ENCODE results near the gene ITPK1.
"Not testable (repeated sequence)": the region's sequence is repeated elsewhere in the genome, so short reads cannot be mapped to it uniquely, and the experiment has no call there.

Gene ITPK1

GRCh38 chr14:93114068-93114710 is 1.5 kb downstream of the ITPK1 start:
- no peak for TF ChIP-seq EZH2phosphoT487 (IDR thresholded peaks at IDR 0.05; ENCODE audit: low read depth)
- TF ChIP-seq CTCF (IDR thresholded peaks at IDR 0.05; ENCODE audit: low read depth, low read length) = no peak
- no peak overlapping the region for H3K27ac ChIP-seq (ENCODE audit: low read length)
- peak overlapping the region; percentile 78 for H3K4me3 ChIP-seq (ENCODE audit: low read length)
- no peak overlapping the region for H2AFZ ChIP-seq (ENCODE audit: low read depth, low read length)
- H3K9ac ChIP-seq (ENCODE audit: low read length) = peak overlapping the region; percentile 66
- H3K36me3 ChIP-seq (replicated peaks; ENCODE audit: low read depth, low read length) = no peaks in the 10 kb centered on the region
- H4K20me1 ChIP-seq (ENCODE audit: insufficient read depth, low read length) = peaks cover 12% of the 10 kb centered on the region; the same call in 1 of the 2 replicates
- peaks cover 14% of the 10 kb centered on the region for H3K79me2 ChIP-seq (ENCODE audit: low read length)
- no peaks in the 10 kb centered on the region for H3K27me3 ChIP-seq (ENCODE audit: low read depth, low read length)
- peaks cover 34% of the 10 kb centered on the region for H3K4me1 ChIP-seq (ENCODE audit: low read length)
- no peaks in the 10 kb centered on the region for H3K9me3 ChIP-seq (ENCODE audit: insufficient read depth, low read length)
- H3K4me2 ChIP-seq (ENCODE audit: low read length) = peak overlapping the region; percentile 78

GRCh38 chr14:93113678-93114067 is 2.1 kb downstream of the ITPK1 start:
- Histone ChIP-seq H3K79me2 (ENCODE audit: low read length) (peaks cover 19% of the 10 kb centered on the region), H3K27ac (ENCODE audit: low read length) (no peak overlapping the region)

GRCh38 chr14:93112891-93113677 is 2.6 kb downstream of the ITPK1 start:
- peak overlapping the region; percentile 39 for H3K27ac ChIP-seq (ENCODE audit: low read length)
- peak overlapping the region; percentile 78 for H3K4me2 ChIP-seq (ENCODE audit: low read length)
- H3K36me3 ChIP-seq (replicated peaks; ENCODE audit: low read depth, low read length) = no peaks in the 10 kb centered on the region
- H4K20me1 ChIP-seq (ENCODE audit: insufficient read depth, low read length) = peaks cover 21% of the 10 kb centered on the region; the same call in 1 of the 2 replicates
- H3K27me3 ChIP-seq (ENCODE audit: low read depth, low read length) = no peaks in the 10 kb centered on the region
- peaks cover 24% of the 10 kb centered on the region for H3K79me2 ChIP-seq (ENCODE audit: low read length)
- H3K9me3 ChIP-seq (ENCODE audit: insufficient read depth, low read length) = no peaks in the 10 kb centered on the region
- H3K4me3 ChIP-seq (ENCODE audit: low read length) = peak overlapping the region; percentile 62
- H3K4me1 ChIP-seq (ENCODE audit: low read length) = peaks cover 45% of the 10 kb centered on the region
- 0 out of 2 replicates have a peak overlapping the region, but pooled peaks have one; percentile 4 for H2AFZ ChIP-seq (ENCODE audit: low read depth, low read length)
- H3K9ac ChIP-seq (ENCODE audit: low read length) = peak overlapping the region; percentile 24; the same call in 1 of the 2 replicates
- TF ChIP-seq EZH2phosphoT487 (IDR thresholded peaks at IDR 0.05; ENCODE audit: low read depth) (no peak), CTCF (IDR thresholded peaks at IDR 0.05; ENCODE audit: low read depth, low read length) (peak; percentile 76)

More at GRCh38 chr14:93113678-93114067, 2.1 kb downstream of the ITPK1 start:
- peaks cover 39% of the 10 kb centered on the region for H3K4me1 ChIP-seq (ENCODE audit: low read length)
- TF ChIP-seq EZH2phosphoT487 (IDR thresholded peaks at IDR 0.05; ENCODE audit: low read depth) (no peak), CTCF (IDR thresholded peaks at IDR 0.05; ENCODE audit: low read depth, low read length) (no peak)
- H4K20me1 ChIP-seq (ENCODE audit: insufficient read depth, low read length) = peaks cover 17% of the 10 kb centered on the region; the same call in 1 of the 2 replicates
- peak overlapping the region; percentile 78 for H3K4me3 ChIP-seq (ENCODE audit: low read length)
- H3K36me3 ChIP-seq (replicated peaks; ENCODE audit: low read depth, low read length) = no peaks in the 10 kb centered on the region
- H3K9ac ChIP-seq (ENCODE audit: low read length) = no peak overlapping the region
- H3K27me3 ChIP-seq (ENCODE audit: low read depth, low read length) = no peaks in the 10 kb centered on the region
- H3K4me2 ChIP-seq (ENCODE audit: low read length) = peak overlapping the region; percentile 78
- no peak overlapping the region for H2AFZ ChIP-seq (ENCODE audit: low read depth, low read length)
- H3K9me3 ChIP-seq (ENCODE audit: insufficient read depth, low read length) = no peaks in the 10 kb centered on the region

- Histone ChIP-seq H3K79me2 (ENCODE audit: low read length) (peaks cover 28% of the 10 kb centered on the region), H4K20me1 (ENCODE audit: insufficient read depth, low read length) (peaks cover 23% of the 10 kb centered on the region; the same call in 1 of the 2 replicates), H3K4me1 (ENCODE audit: low read length) (peaks cover 49% of the 10 kb centered on the region)
- not testable (repeated sequence) for H3K27ac ChIP-seq (ENCODE audit: low read length); H3K9me3 ChIP-seq (ENCODE audit: insufficient read depth, low read length); H3K9ac ChIP-seq (ENCODE audit: low read length); H2AFZ ChIP-seq (ENCODE audit: low read depth, low read length); H3K4me3 ChIP-seq (ENCODE audit: low read length); H3K36me3 ChIP-seq (replicated peaks; ENCODE audit: low read depth, low read length); H3K4me2 ChIP-seq (ENCODE audit: low read length); H3K27me3 ChIP-seq (ENCODE audit: low read depth, low read length)
These were observed 4.2 kb downstream of the ITPK1 start for GRCh38 chr14:93111541-93111940.
